Gastrocnemius medialis (tissue), 4 donors: ENCODE measurements around the gene CYTH3. TPM values are rescaled to one million over a fixed set of nuclear protein-coding genes. Genes with fewer than 3 reads are reported as not detected.
A peak's percentile ranks its signal among the peaks of the same experiment; 100 is the strongest.

ENCODE experiments used
- ATAC-seq, 2 donors: fragments of 150-250 bp; one replicate each; pipeline ENCODE4 v1.9.1; 2016
- DNase-seq, 2 donors: peaks; one replicate each; pipeline ENCODE4 v3.0.0-alpha.2; 2019
- H3K27ac ChIP-seq, 4 donors: fragments of 200-600 bp; sonication (generic); 1 replicate in 1 of 4; 2 replicates in 3 of 4; pipeline ENCODE4 v1.5.1; 2016 to 2018; ENCODE audit warnings: mild to moderate bottlenecking in 2 of 4, moderate library complexity in 1 of 4
- H3K27me3 ChIP-seq, 3 donors: fragments of 200-600 bp; sonication (generic) in 2 of 3; 1 replicate in 1 of 3; 2 replicates in 2 of 3; pipeline versions ENCODE4 v1.5.1 to v1.6.0; 2016 to 2019; ENCODE audit warnings: mild to moderate bottlenecking in 1 of 3, moderate library complexity in 1 of 3
- H3K36me3 ChIP-seq, 2 donors: fragments of 200-600 bp; sonication (generic) in 1 of 2; one replicate each; pipeline ENCODE4 v1.5.1; 2017 to 2018
- H3K4me1 ChIP-seq, 2 donors: fragments of 200-600 bp; sonication (generic) in 1 of 2; one replicate each; pipeline ENCODE4 v1.5.1; 2016 to 2017; ENCODE audit warnings: mild to moderate bottlenecking in 2 of 2
- H3K4me3 ChIP-seq, 4 donors: fragments of 200-600 bp; sonication (generic) in 3 of 4; 1 replicate in 1 of 4; 2 replicates in 3 of 4; pipeline ENCODE4 v1.5.1; 2016 to 2019; ENCODE audit warnings: mild to moderate bottlenecking in 2 of 4
- H3K9me3 ChIP-seq, 3 donors: fragments of 200-600 bp; sonication (generic) in 2 of 3; 1 replicate in 1 of 3; 2 replicates in 2 of 3; pipeline ENCODE4 v1.5.1; 2016 to 2019
- CTCF ChIP-seq, 5 experiments: fragments of 450-650 bp in 3 of 5; fragments of 200-600 bp in 2 of 5; sonication (generic) in 2 of 5; IDR thresholded peaks in 4 of 5; conservative IDR thresholded peaks in 1 of 5; 1 replicate in 4 of 5; 2 replicates in 1 of 5; pipeline ENCODE4 v1.5.1; 2016 to 2019; ENCODE audit warnings: antibody characterized with exemption in 5 of 5, mild to moderate bottlenecking in 3 of 5, moderate library complexity in 3 of 5
- POLR2A ChIP-seq, 2 donors: fragments of 450-650 bp; IDR thresholded peaks; one replicate each; pipeline ENCODE4 v1.6.1; 2017; ENCODE audit warnings: antibody characterized with exemption in 2 of 2, mild to moderate bottlenecking in 2 of 2, moderate library complexity in 2 of 2
- in situ Hi-C, 4 donors: fragments of 200-750 bp; cut with MboI; loops; one replicate each; pipeline versions ENCODE4 v1.15.0 to v1.8.0; 2017; ENCODE audit warnings: low sequenced_read_pairs in 4 of 4
- intact Hi-C: fragments of 100-400 bp; cut with DNase I; formaldehyde crosslinking; loops from one replicate; pipeline ENCODE4 v1.15.1; 2023; ENCODE audit warnings: low total_unique reads
- total RNA-seq, 4 donors: library from RNA; depleted of rRNA; stranded (reverse); fragments of >200 nt; gene quantifications; one replicate each; pipeline versions ENCODE4 v1.1.0 to v1.2.3, GENCODE V29; 2016

The CYTH3 gene
- total RNA-seq, 4 donors from 2014 or later, result 14.3 to 20.2 (median 16.7) TPM

GRCh38 chr7:6202117-6202516 is 70.3 kb downstream of the CYTH3 start:
- Histone ChIP-seq H3K9me3 (no peaks in the 10 kb centered on the region), H3K36me3 (no peaks in the 10 kb centered on the region), H3K4me1 (peaks cover 45 to 61% of the 10 kb centered on the region in 2 donors), H3K4me3 (no peak overlapping the region), H3K27ac (peak overlapping the region; percentile 19 to 65 (median 54)), H3K27me3 (no peaks in the 10 kb centered on the region)
- ATAC-seq (peak in 1 of 2 donors; percentile 49), DNase-seq (peak in 1 of 2 donors; percentile 48)
- TF ChIP-seq POLR2A (IDR thresholded peaks at IDR 0.05) (no peak), CTCF (IDR thresholded peaks at IDR 0.05 in 4 of 5, conservative IDR thresholded peaks at IDR 0.05 in 1 of 5) (no peak)
- intact Hi-C loops (no loop called here), in situ Hi-C loops (no loop called here)

- Histone ChIP-seq H3K27ac (peak overlapping the region in 1 of 4 donors; percentile 53), H3K9me3 (no peaks in the 10 kb centered on the region), H3K27me3 (no peaks in the 10 kb centered on the region), H3K4me1 (peaks cover 45 to 58% of the 10 kb centered on the region in 2 donors), H3K36me3 (no peaks in the 10 kb centered on the region), H3K4me3 (no peak overlapping the region)
- intact Hi-C loops, result no loop called here
- ATAC-seq, result no peak
- DNase-seq, result no peak
- in situ Hi-C loops, result no loop called here
- TF ChIP-seq CTCF (IDR thresholded peaks at IDR 0.05 in 4 of 5, conservative IDR thresholded peaks at IDR 0.05 in 1 of 5), result no peak
- TF ChIP-seq POLR2A (IDR thresholded peaks at IDR 0.05), result no peak
These were observed 71.5 kb downstream of the CYTH3 start for GRCh38 chr7:6200971-6201370.

DNA sequence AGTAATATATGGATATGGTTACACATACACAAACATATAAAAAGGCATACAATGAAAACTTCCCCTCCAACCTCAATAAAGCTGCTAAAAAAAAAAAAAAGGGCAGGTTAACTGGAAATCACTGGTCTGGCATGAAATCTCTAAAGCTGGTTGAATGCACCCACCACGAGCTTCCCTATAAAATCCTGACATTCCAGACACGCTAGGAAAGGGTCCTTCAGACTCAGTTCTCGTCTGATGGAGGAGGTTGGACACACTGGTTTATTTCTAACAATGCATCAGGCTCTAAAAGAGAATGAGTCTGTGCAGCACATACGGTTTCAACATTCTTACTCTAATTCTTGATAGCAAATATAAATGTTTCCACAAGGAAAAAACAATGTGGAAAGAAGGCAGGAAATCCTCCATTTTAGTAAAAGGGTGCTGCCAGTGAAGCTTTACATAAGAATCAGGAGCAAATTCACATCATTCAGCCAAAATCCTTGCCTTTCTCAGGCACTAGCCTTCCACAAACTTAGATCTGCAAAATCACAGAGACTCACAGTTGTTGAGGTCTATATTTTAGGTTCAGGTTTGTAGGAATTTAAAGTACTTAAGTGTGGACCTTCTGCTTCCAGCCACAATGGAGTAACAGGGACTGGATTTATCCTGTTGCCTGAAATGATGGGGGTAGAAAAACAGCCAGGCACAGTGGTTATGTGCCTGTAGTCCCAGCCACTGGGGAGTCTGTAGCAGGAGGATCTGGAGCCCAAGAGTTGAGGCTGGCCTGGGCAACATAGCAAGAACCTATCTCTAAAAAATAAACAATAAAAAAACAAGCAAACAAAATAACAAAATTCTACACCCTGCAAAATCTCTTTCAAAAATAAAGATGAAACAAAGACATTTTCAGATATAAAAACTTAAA is 73.5 kb downstream of the CYTH3 start:
- Histone ChIP-seq H3K27me3 (no peaks in the 10 kb centered on the region), H3K4me1 (peaks cover 45 to 55% of the 10 kb centered on the region in 2 donors), H3K36me3 (no peaks in the 10 kb centered on the region), H3K9me3 (no peaks in the 10 kb centered on the region), H3K4me3 (no peak overlapping the region), H3K27ac (no peak overlapping the region)
- TF ChIP-seq POLR2A (IDR thresholded peaks at IDR 0.05) (no peak), CTCF (IDR thresholded peaks at IDR 0.05 in 4 of 5, conservative IDR thresholded peaks at IDR 0.05 in 1 of 5) (no peak)
- intact Hi-C loops (no loop called here), in situ Hi-C loops (no loop called here)
- DNase-seq (no peak), ATAC-seq (no peak)

GRCh38 chr7:6197801-6198551 is 74.4 kb downstream of the CYTH3 start:
- no peak overlapping the region for H3K27ac ChIP-seq
- intact Hi-C loops, result no loop called here
- H3K27me3 ChIP-seq, result no peaks in the 10 kb centered on the region
- no peak for ATAC-seq
- no peak for DNase-seq
- in situ Hi-C loops, result no loop called here
- H3K4me3 ChIP-seq, result no peak overlapping the region
- no peaks in the 10 kb centered on the region for H3K36me3 ChIP-seq
- H3K4me1 ChIP-seq, result peaks cover 45 to 55% of the 10 kb centered on the region in 2 donors
- H3K9me3 ChIP-seq, result no peaks in the 10 kb centered on the region
- TF ChIP-seq POLR2A (IDR thresholded peaks at IDR 0.05) (no peak), CTCF (IDR thresholded peaks at IDR 0.05 in 4 of 5, conservative IDR thresholded peaks at IDR 0.05 in 1 of 5) (no peak)
